Endodermal cell (in vitro differentiated cells): ENCODE measurements around the gene LMBR1L. TPM values are rescaled to one million over a fixed set of nuclear protein-coding genes. Genes with fewer than 3 reads are reported as not detected.
A peak's percentile ranks its signal among the peaks of the same experiment; 100 is the strongest.

Experiments
- DNase-seq: peaks from one replicate; pipeline ENCODE4 v3.0.0-alpha.2; 2017
- H3K27ac ChIP-seq: 2 replicates; pipeline ENCODE4 v1.5.1; 2013; ENCODE audit warnings: mild to moderate bottlenecking, low read depth, low read length, moderate library complexity
- H3K27me3 ChIP-seq: 2 replicates; pipeline ENCODE4 v1.6.1; 2013; ENCODE audit warnings: mild to moderate bottlenecking, low read length, moderate library complexity; ENCODE audit not compliant: insufficient read depth, control insufficient read depth, poor library complexity, severe bottlenecking
- H3K36me3 ChIP-seq: 2 replicates; pipeline ENCODE4 v1.7.0; 2013; ENCODE audit warnings: mild to moderate bottlenecking, low read length, moderate library complexity; ENCODE audit not compliant: control insufficient read depth, insufficient read depth
- H3K4me1 ChIP-seq: one replicate; pipeline ENCODE4 v1.7.0; 2013; ENCODE audit warnings: low read length; ENCODE audit not compliant: control insufficient read depth, insufficient read depth
- H3K4me3 ChIP-seq: 2 replicates; pipeline ENCODE4 v1.5.1; 2013; ENCODE audit warnings: mild to moderate bottlenecking, low read length, moderate library complexity
- H3K9ac ChIP-seq: 2 replicates; pipeline ENCODE4 v1.6.1; 2013; ENCODE audit warnings: mild to moderate bottlenecking, low read length, moderate library complexity; ENCODE audit not compliant: poor library complexity, severe bottlenecking; ENCODE audit errors: extremely low read depth
- H3K9me3 ChIP-seq: 2 replicates; pipeline ENCODE4 v1.6.1; 2013; ENCODE audit warnings: mild to moderate bottlenecking, low read length, moderate library complexity; ENCODE audit not compliant: control insufficient read depth
- H3K27ac Mint-ChIP-seq: 2 replicates; pipeline ENCODE4 v1.8.0; 2020; ENCODE audit warnings: mixed read lengths
- H3K27me3 Mint-ChIP-seq: 2 replicates; pipeline ENCODE4 v1.8.0; 2021; ENCODE audit warnings: mild to moderate bottlenecking, mixed read lengths; ENCODE audit not compliant: insufficient read depth
- H3K36me3 Mint-ChIP-seq: 2 replicates; pipeline ENCODE4 v1.8.0; 2020; ENCODE audit warnings: low read depth, mixed read lengths
- H3K4me1 Mint-ChIP-seq: 2 replicates; pipeline ENCODE4 v1.8.0; 2020; ENCODE audit warnings: mixed read lengths
- H3K4me3 Mint-ChIP-seq: 2 replicates; pipeline ENCODE4 v1.8.0; 2020; ENCODE audit warnings: mild to moderate bottlenecking, moderate library complexity, mixed read lengths
- H3K9me3 Mint-ChIP-seq: 2 replicates; pipeline ENCODE4 v1.8.0; 2020; ENCODE audit warnings: mild to moderate bottlenecking, mixed read lengths
- CTCF ChIP-seq: fragments of 200-600 bp; sonication (generic); conservative IDR thresholded peaks from 2 replicates; pipeline ENCODE4 v1.5.0; 2021; ENCODE audit warnings: antibody characterized with exemption, mild to moderate bottlenecking
- WGBS, 2 experiments: methylation state at CpG; one replicate each; pipeline versions ENCODE4 v1.1.5 to v1.1.7; 2013; ENCODE audit warnings: missing lambda C conversion rate in 2 of 2, mixed read lengths in 1 of 2; ENCODE audit not compliant: insufficient coverage in 1 of 2, insufficient read length in 1 of 2; 5-methylcytosine and 5-hydroxymethylcytosine counted together
- total RNA-seq, 2 donors: library from RNA; stranded (reverse); fragmentation: NEBNext Ultra II Directional in 1 of 2; extraction: Animal tissue kit (Norgen Biotek cat#: 25700) in 1 of 2; gene quantifications; 2 replicates in 1 of 2; 3 replicates in 1 of 2; pipeline ENCODE4 v1.2.1, GENCODE V29; 2021

The LMBR1L gene
- total RNA-seq, 2 donors from 2014 or later = 89.5 to 98.6 TPM

- H3K4me1 Mint-ChIP-seq = no peaks in the 10 kb centered on the region
- 92 to 100% methylated on average over 1 to 6 of the region's 6 CpGs for WGBS, 2 experiments
- Histone ChIP-seq H3K27me3 (peaks cover 4% of the 10 kb centered on the region), H3K4me3 (no peak overlapping the region), H3K9me3 (no peaks in the 10 kb centered on the region), H3K27ac (no peak overlapping the region), H3K36me3 (peaks cover 82% of the 10 kb centered on the region), H3K4me1 (no peaks in the 10 kb centered on the region), H3K9ac (no peak overlapping the region)
- TF ChIP-seq CTCF = no peak
- no peak overlapping the region for H3K4me3 Mint-ChIP-seq
- DNase-seq = no peak
- H3K9me3 Mint-ChIP-seq = no peaks in the 10 kb centered on the region
- H3K27ac Mint-ChIP-seq = no peak overlapping the region
- peaks cover 5% of the 10 kb centered on the region for H3K27me3 Mint-ChIP-seq
- peaks cover 72% of the 10 kb centered on the region for H3K36me3 Mint-ChIP-seq
Observed at GRCh38 chr12:49100380-49100779, 10.3 kb downstream of the LMBR1L start.

GRCh38 chr12:49098703-49099102 is 11.9 kb downstream of the LMBR1L start:
- Histone ChIP-seq H3K27ac (no peak overlapping the region), H3K27me3 (peaks cover 20% of the 10 kb centered on the region), H3K9ac (no peak overlapping the region), H3K4me3 (no peak overlapping the region), H3K9me3 (no peaks in the 10 kb centered on the region), H3K4me1 (peaks cover 3% of the 10 kb centered on the region), H3K36me3 (peaks cover 69% of the 10 kb centered on the region)
- TF ChIP-seq CTCF = no peak
- Mint-ChIP-seq H3K27ac (no peak overlapping the region), H3K4me3 (no peak overlapping the region), H3K9me3 (no peaks in the 10 kb centered on the region), H3K27me3 (peaks cover 22% of the 10 kb centered on the region), H3K36me3 (peaks cover 67% of the 10 kb centered on the region), H3K4me1 (peaks cover 4% of the 10 kb centered on the region)
- 93 to 100% methylated on average over 1 to 2 of the region's 2 CpGs for WGBS, 2 experiments
- no peak for DNase-seq

- peaks cover 28% of the 10 kb centered on the region for H3K27me3 Mint-ChIP-seq
- H3K4me3 Mint-ChIP-seq = no peak overlapping the region
Observed at GRCh38 chr12:49098035-49098451, 12.6 kb downstream of the LMBR1L start.

More at GRCh38 chr12:49098035-49098451, 12.6 kb downstream of the LMBR1L start:
- peak; percentile 90 for TF ChIP-seq CTCF
- peak; percentile 97 for DNase-seq
- Histone ChIP-seq H3K4me3 (no peak overlapping the region), H3K27me3 (peaks cover 27% of the 10 kb centered on the region), H3K4me1 (peaks cover 3% of the 10 kb centered on the region), H3K27ac (no peak overlapping the region), H3K9ac (no peak overlapping the region), H3K36me3 (peaks cover 63% of the 10 kb centered on the region), H3K9me3 (no peaks in the 10 kb centered on the region)
- 68 to 76% methylated on average over 2 to 4 of the region's 4 CpGs for WGBS, 2 experiments
- Mint-ChIP-seq H3K27ac (no peak overlapping the region), H3K9me3 (no peaks in the 10 kb centered on the region), H3K4me1 (peaks cover 4% of the 10 kb centered on the region), H3K36me3 (peaks cover 63% of the 10 kb centered on the region)
